RWPE2 (cell line): ENCODE data around the gene FUBP3.

Source experiments
- ATAC-seq: fragments of 200-7000 bp; cut with Tn5 transposase; 3 replicates; pipeline ENCODE4 v1.9.1; 2021; ENCODE audit warnings: low read depth
- DNase-seq: peaks from one replicate; pipeline ENCODE4 v3.0.0-alpha.2; 2020; ENCODE audit warnings: low spot score
- H3K27ac ChIP-seq: fragments of 450-650 bp; 2 replicates; pipeline ENCODE4 v1.5.1; 2017; ENCODE audit warnings: mild to moderate bottlenecking; ENCODE audit not compliant: poor library complexity, severe bottlenecking
- H3K27me3 ChIP-seq: fragments of 250-450 bp; sonication (Bioruptor Pico); 2 replicates; pipeline ENCODE4 v1.5.1; 2021; ENCODE audit warnings: mild to moderate bottlenecking, moderate library complexity; ENCODE audit not compliant: insufficient read depth, poor library complexity, severe bottlenecking
- H3K36me3 ChIP-seq: fragments of 250-450 bp; sonication (Bioruptor Pico); 2 replicates; pipeline ENCODE4 v1.5.1; 2020; ENCODE audit warnings: low read depth, mild to moderate bottlenecking, moderate library complexity
- H3K4me1 ChIP-seq: fragments of 250-450 bp; sonication (Bioruptor Pico); 2 replicates; pipeline ENCODE4 v1.5.1; 2021; ENCODE audit warnings: mild to moderate bottlenecking, moderate library complexity; ENCODE audit not compliant: insufficient read depth, poor library complexity, severe bottlenecking
- H3K4me3 ChIP-seq: fragments of 250-450 bp; sonication (Bioruptor Pico); 2 replicates; pipeline ENCODE4 v1.5.1; 2021; ENCODE audit warnings: mild to moderate bottlenecking, moderate library complexity; ENCODE audit not compliant: severe bottlenecking
- H3K9me3 ChIP-seq: fragments of 250-450 bp; sonication (Bioruptor Pico); 2 replicates; pipeline ENCODE4 v1.5.1; 2021; ENCODE audit warnings: mild to moderate bottlenecking, moderate library complexity; ENCODE audit not compliant: severe bottlenecking
- CTCF ChIP-seq: fragments of 450-650 bp; IDR thresholded peaks from one replicate; pipeline ENCODE4 v1.5.1; 2017; ENCODE audit warnings: mild to moderate bottlenecking, moderate library complexity; ENCODE audit not compliant: poor library complexity, severe bottlenecking

The FUBP3 gene

GRCh38 chr9:130664251-130665028, 85.1 kb downstream of the FUBP3 start, which contains the start of gene PRDM12:
Gene PRDM12 (plus strand): TSS chr9:130664594. CDS start chr9:130664654, 60 bp downstream.
- Histone ChIP-seq H3K36me3 (no peaks in the 10 kb centered on the region), H3K27me3 (peaks cover 87% of the 10 kb centered on the region), H3K4me1 (no peaks in the 10 kb centered on the region), H3K9me3 (no peaks in the 10 kb centered on the region), H3K27ac (no peak within 1 kb of the TSS), H3K4me3 (no peak within 1 kb of the TSS)
- ATAC-seq (no peak), DNase-seq (no peak)
- no peak for TF ChIP-seq CTCF

- no peaks in the 10 kb centered on the region for H3K36me3 ChIP-seq
- no peak for TF ChIP-seq CTCF
- H3K9me3 ChIP-seq = no peaks in the 10 kb centered on the region
- no peak for ATAC-seq
- H3K27me3 ChIP-seq = peaks cover 81% of the 10 kb centered on the region
- no peaks in the 10 kb centered on the region for H3K4me1 ChIP-seq
- no peak for DNase-seq
- H3K4me3 ChIP-seq = no peak overlapping the region
- H3K27ac ChIP-seq = no peak overlapping the region
Measured at GRCh38 chr9:130665029-130665430, 85.7 kb downstream of the FUBP3 start.

GRCh38 chr9:130665431-130666392, 86.3 kb downstream of the FUBP3 start:
- Histone ChIP-seq H3K27ac (no peak overlapping the region), H3K27me3 (peaks cover 75% of the 10 kb centered on the region), H3K36me3 (no peaks in the 10 kb centered on the region)

GRCh38 chr9:130666393-130667119, 87.2 kb downstream of the FUBP3 start:
- no peak for ATAC-seq
- Histone ChIP-seq H3K4me1 (no peaks in the 10 kb centered on the region), H3K9me3 (no peaks in the 10 kb centered on the region), H3K4me3 (no peak overlapping the region), H3K27ac (no peak overlapping the region), H3K27me3 (peaks cover 66% of the 10 kb centered on the region), H3K36me3 (no peaks in the 10 kb centered on the region)
- no peak for DNase-seq
- TF ChIP-seq CTCF = no peak

More at GRCh38 chr9:130665431-130666392, 86.3 kb downstream of the FUBP3 start:
- no peak for TF ChIP-seq CTCF
- H3K9me3 ChIP-seq = no peaks in the 10 kb centered on the region
- ATAC-seq = no peak
- H3K4me3 ChIP-seq = no peak overlapping the region
- DNase-seq = no peak
- no peaks in the 10 kb centered on the region for H3K4me1 ChIP-seq
